IMR-90 (cell line): Measurements from ENCODE around the gene SERBP1. TPM values are rescaled to one million over a fixed set of nuclear protein-coding genes. Genes with fewer than 3 reads are reported as not detected.

Experiments used
- ATAC-seq: fragments of 200-7000 bp; cut with Tn5 transposase; 2 replicates; pipeline ENCODE4 v1.9.1; 2020; ENCODE audit warnings: low read depth, mild to moderate bottlenecking, moderate library complexity
- BruUV-seq: library from RNA; stranded (reverse); fragments of 400-500 nt; replicated peaks from 2 replicates; lab custom pipeline; 2021; lab: Mats Ljungman, UMichigan
- CTCF ChIA-PET: fragments of 300-600 bp; formaldehyde crosslinking; extraction: SDS; loops from one replicate; lab custom pipeline; 2021; ENCODE audit warnings: antibody characterized with exemption; lab: Yijun Ruan, JAX
- POLR2A ChIA-PET: fragments of 300-600 bp; sonication (Branson Sonifier 250); formaldehyde crosslinking; loops from one replicate; lab custom pipeline; 2022; ENCODE audit warnings: antibody characterized with exemption; ENCODE audit not compliant: unreplicated experiment; lab: Charles Lee
- DNase-seq: peaks from one replicate; pipeline ENCODE4 v3.0.0; 2013
- H2AFZ ChIP-seq: replicated peaks from 2 replicates; pipeline ENCODE3; 2013; ENCODE audit warnings: low read length, mild to moderate bottlenecking; ENCODE audit not compliant: poor library complexity
- H2AK5ac ChIP-seq: 2 replicates; pipeline ENCODE4 v1.6.1; 2013; ENCODE audit warnings: low read depth, low read length, inconsistent platforms
- H2AK9ac ChIP-seq: replicated peaks from 2 replicates; pipeline ENCODE3; 2013; ENCODE audit warnings: mild to moderate bottlenecking, low read depth, low read length, moderate library complexity; ENCODE audit not compliant: poor library complexity
- H2BK120ac ChIP-seq: 2 replicates; pipeline ENCODE4 v1.6.1; 2013; ENCODE audit warnings: low read depth, low read length, inconsistent platforms
- H2BK15ac ChIP-seq: 3 replicates; pipeline ENCODE4 v1.6.1; 2013; ENCODE audit warnings: low read depth, low read length, inconsistent platforms
- H2BK20ac ChIP-seq: 2 replicates; pipeline ENCODE4 v1.6.1; 2013; ENCODE audit warnings: low read depth, mild to moderate bottlenecking, inconsistent platforms, low read length, moderate library complexity
- H2BK5ac ChIP-seq: 2 replicates; pipeline ENCODE4 v1.6.1; 2013; ENCODE audit warnings: mild to moderate bottlenecking, low read depth, low read length, inconsistent platforms; ENCODE audit not compliant: poor library complexity, severe bottlenecking
- H3K14ac ChIP-seq: replicated peaks from 2 replicates; pipeline ENCODE4 v1.6.1; 2013; ENCODE audit warnings: low read depth, low read length, inconsistent platforms
- H3K18ac ChIP-seq: 2 replicates; pipeline ENCODE4 v1.6.1; 2013; ENCODE audit warnings: low read depth, low read length, control low read depth
- H3K23ac ChIP-seq: 2 replicates; pipeline ENCODE4 v1.6.1; 2013; ENCODE audit warnings: low read depth, low read length, inconsistent platforms
- H3K27ac ChIP-seq: 2 replicates; pipeline ENCODE4 v1.5.1; 2013; ENCODE audit warnings: mild to moderate bottlenecking, control low read depth, low read length; ENCODE audit not compliant: insufficient read depth
- H3K27me3 ChIP-seq: 2 replicates; pipeline ENCODE4 v1.6.1; 2013; ENCODE audit warnings: low read length; ENCODE audit not compliant: control insufficient read depth, insufficient read depth
- H3K36me3 ChIP-seq: 2 replicates; pipeline ENCODE4 v1.6.1; 2013; ENCODE audit warnings: low read length, mixed read lengths; ENCODE audit not compliant: control insufficient read depth, insufficient read depth
- H3K4ac ChIP-seq: 2 replicates; pipeline ENCODE4 v1.6.1; 2013; ENCODE audit warnings: low read depth, low read length, inconsistent platforms
- H3K4me1 ChIP-seq: 2 replicates; pipeline ENCODE4 v1.6.1; 2013; ENCODE audit warnings: low read length, mixed read lengths; ENCODE audit not compliant: control insufficient read depth, insufficient read depth
- H3K4me2 ChIP-seq: 2 replicates; pipeline ENCODE4 v1.6.1; 2013; ENCODE audit warnings: low read depth, mild to moderate bottlenecking, control low read depth, low read length, moderate library complexity
- H3K4me3 ChIP-seq: 2 replicates; pipeline ENCODE4 v1.5.1; 2013; ENCODE audit warnings: low read depth, mild to moderate bottlenecking, control low read depth, low read length, moderate library complexity; ENCODE audit not compliant: insufficient read depth
- H3K56ac ChIP-seq: 2 replicates; pipeline ENCODE4 v1.6.1; 2013; ENCODE audit warnings: low read length, inconsistent platforms; ENCODE audit not compliant: insufficient read depth; ENCODE audit errors: extremely low read depth
- H3K79me1 ChIP-seq, 2 experiments: 2 replicates each; pipeline ENCODE4 v1.6.1; 2013; ENCODE audit warnings: low read length in 2 of 2, inconsistent platforms in 1 of 2, low read depth in 1 of 2
- H3K9ac ChIP-seq: 2 replicates; pipeline ENCODE4 v1.6.1; 2013; ENCODE audit warnings: low read depth, low read length, control low read depth
- H3K9me1 ChIP-seq: 2 replicates; pipeline ENCODE4 v1.6.1; 2013; ENCODE audit warnings: low read length, inconsistent platforms; ENCODE audit not compliant: insufficient read depth
- H3K9me3 ChIP-seq: 2 replicates; pipeline ENCODE4 v1.6.1; 2013; ENCODE audit warnings: low read length; ENCODE audit not compliant: control insufficient read depth, insufficient read depth
- H4K20me1 ChIP-seq: 2 replicates; pipeline ENCODE4 v1.6.1; 2013; ENCODE audit warnings: low read length, inconsistent platforms; ENCODE audit not compliant: insufficient read depth
- H4K5ac ChIP-seq: 2 replicates; pipeline ENCODE4 v1.6.1; 2013; ENCODE audit warnings: mild to moderate bottlenecking, low read depth, low read length, control low read depth
- H4K8ac ChIP-seq, 2 experiments: 2 replicates each; pipeline ENCODE4 v1.6.1; 2013; ENCODE audit warnings: low read depth in 2 of 2, low read length in 2 of 2, control low read depth in 1 of 2, inconsistent platforms in 1 of 2
- H4K91ac ChIP-seq: 2 replicates; pipeline ENCODE4 v1.6.1; 2013; ENCODE audit warnings: low read depth, low read length, inconsistent platforms; ENCODE audit not compliant: insufficient read depth
- CEBPB ChIP-seq: IDR thresholded peaks from 2 replicates; pipeline ENCODE4 v1.6.1; 2012; ENCODE audit warnings: low read depth, low read length, improper control_type of control experiment
- CHD1 ChIP-seq: IDR thresholded peaks from 2 replicates; pipeline ENCODE4 v1.6.1; 2012; ENCODE audit warnings: low read depth, low read length, improper control_type of control experiment
- MAFK ChIP-seq: IDR thresholded peaks from 2 replicates; pipeline ENCODE4 v1.6.1; 2012; ENCODE audit warnings: low read depth, low read length, improper control_type of control experiment
- MAZ ChIP-seq: IDR thresholded peaks from 2 replicates; pipeline ENCODE4 v1.6.1; 2012; ENCODE audit warnings: low read depth, mild to moderate bottlenecking, low read length, improper control_type of control experiment, moderate library complexity, borderline replicate concordance
- NFE2L2 ChIP-seq: fragments of 150-350 bp; IDR thresholded peaks from 2 replicates; pipeline ENCODE4 v1.6.1; 2016; ENCODE audit warnings: low read depth, mild to moderate bottlenecking, low read length
- POLR2A ChIP-seq: IDR thresholded peaks from 2 replicates; pipeline ENCODE4 v1.6.1; 2012; ENCODE audit warnings: mild to moderate bottlenecking, low read depth, low read length
- RAD21 ChIP-seq: IDR thresholded peaks from 2 replicates; pipeline ENCODE4 v1.6.1; 2012; ENCODE audit warnings: low read length, improper control_type of control experiment
- RCOR1 ChIP-seq: IDR thresholded peaks from 2 replicates; pipeline ENCODE4 v1.6.1; 2012; ENCODE audit warnings: mild to moderate bottlenecking, low read length, improper control_type of control experiment; ENCODE audit not compliant: insufficient replicate concordance
- RFX5 ChIP-seq: IDR thresholded peaks from 2 replicates; pipeline ENCODE4 v1.8.0; 2012; ENCODE audit warnings: low read depth, mild to moderate bottlenecking, low read length, moderate library complexity
- WGBS, 2 experiments: methylation state at CpG; one replicate each; pipeline versions ENCODE4 v1.1.5 to v1.1.7; 2013; ENCODE audit warnings: missing lambda C conversion rate in 2 of 2; ENCODE audit not compliant: insufficient read length in 1 of 2; ENCODE audit errors: extremely low coverage in 2 of 2; 5-methylcytosine and 5-hydroxymethylcytosine counted together
- dilution Hi-C: fragments of 300-500 bp; cut with HindIII; formaldehyde crosslinking; loops from one replicate; pipeline ENCODE4 v1.14.3; 2018; ENCODE audit warnings: low sequenced_read_pairs; ENCODE audit not compliant: unreplicated experiment
- in situ Hi-C: fragments of 300-500 bp; cut with MboI; formaldehyde crosslinking; loops from 3 replicates; pipeline ENCODE4 v1.14.3; 2019; ENCODE audit warnings: low sequenced_read_pairs, inconsistent platforms, mixed read lengths
- intact Hi-C: fragments of 100-400 bp; cut with micrococcal nuclease; formaldehyde crosslinking; loops from 2 replicates; pipeline ENCODE4 v1.10.0; 2022
- polyA plus RNA-seq, 3 experiments: library from polyadenylated mRNA; depleted of rRNA; stranded (reverse); fragments of >200 nt; gene quantifications; 2 replicates each; pipeline ENCODE4 v1.2.3, GENCODE V29; 2012; ENCODE audit warnings: low replicate concordance in 1 of 3
- total RNA-seq: library from RNA; depleted of rRNA; stranded (reverse); fragments of >200 nt; gene quantifications from 2 replicates; pipeline ENCODE4 v1.2.3, GENCODE V29; 2012
- TF ChIP-seq, protein P1 (sequence below): fragments of 150-350 bp; IDR thresholded peaks from 2 replicates; pipeline ENCODE4 v1.6.1; 2016; ENCODE audit warnings: low read depth, mild to moderate bottlenecking, low read length, moderate library complexity, borderline replicate concordance
- TF ChIP-seq, protein P2 (sequence below): conservative IDR thresholded peaks from 2 replicates; pipeline ENCODE4 v1.5.1; 2012; ENCODE audit warnings: mild to moderate bottlenecking, low read depth, low read length, improper control_type of control experiment

Gene SERBP1
- total and polyA plus RNA-seq, 2 of the 4 experiments (the other 2 are of a cell fraction) = 94.1 to 153 TPM

DNA sequence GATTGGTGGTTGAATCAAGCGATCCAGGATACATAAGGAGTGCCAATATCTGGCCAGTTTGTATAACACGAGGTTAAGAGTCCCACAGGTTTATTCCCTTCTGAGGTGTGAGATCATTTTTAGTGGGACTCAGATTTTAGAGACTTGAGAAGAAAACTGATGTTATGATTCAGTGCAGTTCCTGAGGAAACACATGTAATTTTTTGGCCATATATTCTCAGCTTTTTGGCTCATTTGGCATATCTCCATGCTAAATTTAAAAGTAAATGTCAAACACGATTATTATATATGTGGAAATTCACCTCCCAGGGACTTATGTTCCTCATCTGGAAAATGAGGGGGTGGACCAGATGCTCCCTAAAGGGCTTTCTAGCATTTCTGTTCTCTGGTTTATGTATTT lies 39.2 kb upstream of the SERBP1 start:
- WGBS, 2 experiments = no CpG with 5 or more reads among the region's 3 CpGs
- dilution Hi-C loops = no loop called here
- ATAC-seq = no peak
- H3K27ac ChIP-seq = no peak overlapping the region
- no peaks in the 10 kb centered on the region for H3K9me3 ChIP-seq
- H3K27me3 ChIP-seq = peaks cover 12% of the 10 kb centered on the region
- no peak overlapping the region for H2BK120ac ChIP-seq
- H3K9me1 ChIP-seq = no peaks in the 10 kb centered on the region
- no peak overlapping the region for H2AK5ac ChIP-seq
- intact Hi-C loops = no loop called here
- no peaks in the 10 kb centered on the region for H3K4me1 ChIP-seq
- H3K14ac ChIP-seq = no peak overlapping the region
- H3K23ac ChIP-seq = no peak overlapping the region
- H4K8ac ChIP-seq = no peak overlapping the region
- H3K4ac ChIP-seq = no peak overlapping the region
- H4K5ac ChIP-seq = no peak overlapping the region
- no peak overlapping the region for H3K4me3 ChIP-seq
- H2AFZ ChIP-seq = no peak overlapping the region
- H2BK5ac ChIP-seq = no peak overlapping the region
- no peak overlapping the region for H2BK20ac ChIP-seq
- no peak overlapping the region for H3K9ac ChIP-seq
- ChIA-PET POLR2A (no interaction called here), CTCF (no interaction called here)
- DNase-seq = no peak
- H2BK15ac ChIP-seq = no peak overlapping the region
- H2AK9ac ChIP-seq = no peak overlapping the region
- in situ Hi-C loops = no loop called here
- no peak overlapping the region for H4K91ac ChIP-seq
- TF ChIP-seq MAFK = no peak
- TF ChIP-seq POLR2A = no peak
- TF ChIP-seq RAD21 = no peak
- no peak for TF ChIP-seq CEBPB
- TF ChIP-seq, protein P1, sequence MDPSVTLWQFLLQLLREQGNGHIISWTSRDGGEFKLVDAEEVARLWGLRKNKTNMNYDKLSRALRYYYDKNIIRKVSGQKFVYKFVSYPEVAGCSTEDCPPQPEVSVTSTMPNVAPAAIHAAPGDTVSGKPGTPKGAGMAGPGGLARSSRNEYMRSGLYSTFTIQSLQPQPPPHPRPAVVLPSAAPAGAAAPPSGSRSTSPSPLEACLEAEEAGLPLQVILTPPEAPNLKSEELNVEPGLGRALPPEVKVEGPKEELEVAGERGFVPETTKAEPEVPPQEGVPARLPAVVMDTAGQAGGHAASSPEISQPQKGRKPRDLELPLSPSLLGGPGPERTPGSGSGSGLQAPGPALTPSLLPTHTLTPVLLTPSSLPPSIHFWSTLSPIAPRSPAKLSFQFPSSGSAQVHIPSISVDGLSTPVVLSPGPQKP = no peak
- TF ChIP-seq NFE2L2 = no peak
- no peak for TF ChIP-seq MAZ
- TF ChIP-seq RCOR1 = no peak
- no peak for TF ChIP-seq CHD1
- TF ChIP-seq RFX5 = no peak
- TF ChIP-seq, protein P2, sequence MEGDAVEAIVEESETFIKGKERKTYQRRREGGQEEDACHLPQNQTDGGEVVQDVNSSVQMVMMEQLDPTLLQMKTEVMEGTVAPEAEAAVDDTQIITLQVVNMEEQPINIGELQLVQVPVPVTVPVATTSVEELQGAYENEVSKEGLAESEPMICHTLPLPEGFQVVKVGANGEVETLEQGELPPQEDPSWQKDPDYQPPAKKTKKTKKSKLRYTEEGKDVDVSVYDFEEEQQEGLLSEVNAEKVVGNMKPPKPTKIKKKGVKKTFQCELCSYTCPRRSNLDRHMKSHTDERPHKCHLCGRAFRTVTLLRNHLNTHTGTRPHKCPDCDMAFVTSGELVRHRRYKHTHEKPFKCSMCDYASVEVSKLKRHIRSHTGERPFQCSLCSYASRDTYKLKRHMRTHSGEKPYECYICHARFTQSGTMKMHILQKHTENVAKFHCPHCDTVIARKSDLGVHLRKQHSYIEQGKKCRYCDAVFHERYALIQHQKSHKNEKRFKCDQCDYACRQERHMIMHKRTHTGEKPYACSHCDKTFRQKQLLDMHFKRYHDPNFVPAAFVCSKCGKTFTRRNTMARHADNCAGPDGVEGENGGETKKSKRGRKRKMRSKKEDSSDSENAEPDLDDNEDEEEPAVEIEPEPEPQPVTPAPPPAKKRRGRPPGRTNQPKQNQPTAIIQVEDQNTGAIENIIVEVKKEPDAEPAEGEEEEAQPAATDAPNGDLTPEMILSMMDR = no peak
- H3K56ac ChIP-seq = no peak overlapping the region
- no peaks in the 10 kb centered on the region for H4K20me1 ChIP-seq
- H3K36me3 ChIP-seq = no peaks in the 10 kb centered on the region
- H3K18ac ChIP-seq = no peak overlapping the region
- no TSS peak for BruUV-seq
- H3K4me2 ChIP-seq = no peak overlapping the region
- no peaks in the 10 kb centered on the region for H3K79me1 ChIP-seq
